ENCODE measurements around the gene RAF1.

Gene RAF1

GRCh38 chr3:12582730-12583129, 81.2 kb downstream of the RAF1 start:
- Histone ChIP-seq H3K36me3 (ENCODE audit: control insufficient read depth, insufficient read depth, low read length) (peaks cover 85% of the 10 kb centered on the region), H3K4me1 (ENCODE audit: control insufficient read depth, insufficient read depth, low read length, poor library complexity, severe bottlenecking) (peaks cover 3% of the 10 kb centered on the region), H3K9me3 (ENCODE audit: control insufficient read depth, low read length) (no peaks in the 10 kb centered on the region), H3K4me3 (ENCODE audit: extremely low read depth, insufficient read depth, low read length, poor library complexity, severe bottlenecking) (no peak overlapping the region), H3K27ac (ENCODE audit: low read depth, low read length, severe bottlenecking) (no peak overlapping the region)
- 86 to 95% methylated on average over 3 to 4 of the region's 4 CpGs for WGBS, 2 experiments (ENCODE audit: insufficient coverage in 2 of 2)

- Histone ChIP-seq H3K4me1 (ENCODE audit: control insufficient read depth, insufficient read depth, low read length, poor library complexity, severe bottlenecking) (peaks cover 3% of the 10 kb centered on the region), H3K9me3 (ENCODE audit: control insufficient read depth, low read length) (no peaks in the 10 kb centered on the region), H3K4me3 (ENCODE audit: extremely low read depth, insufficient read depth, low read length, poor library complexity, severe bottlenecking) (no peak overlapping the region), H3K27ac (ENCODE audit: low read depth, low read length, severe bottlenecking) (no peak overlapping the region), H3K36me3 (ENCODE audit: control insufficient read depth, insufficient read depth, low read length) (peaks cover 86% of the 10 kb centered on the region)
- 88 to 97% methylated on average over 3 of the region's 3 CpGs for WGBS, 2 experiments (ENCODE audit: insufficient coverage in 2 of 2)
Observed at GRCh38 chr3:12579905-12580304, 84.0 kb downstream of the RAF1 start.

GRCh38 chr3:12579456-12579855, 84.5 kb downstream of the RAF1 start:
- Histone ChIP-seq H3K36me3 (ENCODE audit: control insufficient read depth, insufficient read depth, low read length) (peaks cover 86% of the 10 kb centered on the region), H3K9me3 (ENCODE audit: control insufficient read depth, low read length) (no peaks in the 10 kb centered on the region), H3K27ac (ENCODE audit: low read depth, low read length, severe bottlenecking) (no peak overlapping the region), H3K4me3 (ENCODE audit: extremely low read depth, insufficient read depth, low read length, poor library complexity, severe bottlenecking) (no peak overlapping the region), H3K4me1 (ENCODE audit: control insufficient read depth, insufficient read depth, low read length, poor library complexity, severe bottlenecking) (peaks cover 3% of the 10 kb centered on the region)
- 92 to 100% methylated on average over 2 of the region's 3 CpGs for WGBS, 2 experiments (ENCODE audit: insufficient coverage in 2 of 2)

DNA sequence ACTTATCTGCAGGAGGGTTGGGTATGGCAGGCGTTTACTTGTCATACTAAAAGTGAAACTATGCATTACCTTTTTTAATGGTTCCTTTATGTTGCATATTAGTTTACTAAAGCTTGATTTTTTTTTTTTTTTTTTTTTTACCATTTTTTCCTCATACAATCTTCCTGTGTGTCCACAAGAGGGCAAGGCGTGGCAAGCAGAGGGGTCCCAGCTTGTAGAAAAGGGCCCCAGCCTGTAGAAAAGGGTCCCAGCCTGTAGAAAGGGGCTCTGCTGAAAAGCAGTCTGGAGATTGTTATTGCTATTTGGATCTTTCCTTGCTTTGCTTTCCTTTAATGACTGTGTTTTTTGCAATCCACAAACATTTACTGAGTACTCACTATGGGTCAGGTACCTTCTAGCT, 85.2 kb downstream of the RAF1 start:
- 100% methylated on average over 1 of the region's 2 CpGs; no CpG with 5 or more reads in 1 of the 2 experiments for WGBS, 2 experiments (ENCODE audit: insufficient coverage in 2 of 2)
- H3K27ac ChIP-seq (ENCODE audit: low read depth, low read length, severe bottlenecking): no peak overlapping the region
- no peak overlapping the region for H3K4me3 ChIP-seq (ENCODE audit: extremely low read depth, insufficient read depth, low read length, poor library complexity, severe bottlenecking)
- H3K36me3 ChIP-seq (ENCODE audit: control insufficient read depth, insufficient read depth, low read length): peaks cover 86% of the 10 kb centered on the region
- H3K4me1 ChIP-seq (ENCODE audit: control insufficient read depth, insufficient read depth, low read length, poor library complexity, severe bottlenecking): peaks cover 3% of the 10 kb centered on the region
- H3K9me3 ChIP-seq (ENCODE audit: control insufficient read depth, low read length): no peaks in the 10 kb centered on the region

- Histone ChIP-seq H3K36me3 (ENCODE audit: control insufficient read depth, insufficient read depth, low read length) (peaks cover 86% of the 10 kb centered on the region), H3K27ac (ENCODE audit: low read depth, low read length, severe bottlenecking) (no peak overlapping the region), H3K4me3 (ENCODE audit: extremely low read depth, insufficient read depth, low read length, poor library complexity, severe bottlenecking) (no peak overlapping the region), H3K4me1 (ENCODE audit: control insufficient read depth, insufficient read depth, low read length, poor library complexity, severe bottlenecking) (peaks cover 9% of the 10 kb centered on the region), H3K9me3 (ENCODE audit: control insufficient read depth, low read length) (no peaks in the 10 kb centered on the region)
- 89% methylated on average over 3 of the region's 5 CpGs; no CpG with 5 or more reads in 1 of the 2 experiments for WGBS, 2 experiments (ENCODE audit: insufficient coverage in 2 of 2)
Observed at GRCh38 chr3:12577379-12577778, 86.5 kb downstream of the RAF1 start.

DNA sequence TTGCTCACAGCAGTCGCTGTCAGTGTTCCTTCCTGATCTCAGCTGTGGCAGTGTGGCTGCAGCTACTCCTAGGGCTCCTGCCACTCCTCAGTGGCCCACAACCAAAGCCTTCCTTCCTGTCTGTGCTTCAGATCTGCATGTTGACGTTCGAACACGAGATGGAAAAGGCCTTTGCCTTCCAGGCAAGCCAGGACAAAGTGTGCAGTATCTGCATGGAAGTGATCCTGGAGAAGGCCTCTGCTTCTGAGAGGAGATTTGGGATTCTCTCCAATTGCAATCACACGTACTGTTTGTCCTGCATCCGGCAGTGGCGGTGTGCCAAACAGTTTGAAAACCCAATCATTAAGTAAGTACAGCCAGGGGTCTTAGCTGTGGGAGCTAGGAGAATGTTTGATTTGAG, 89.3 kb downstream of the RAF1 start:
- no peak overlapping the region for H3K27ac ChIP-seq (ENCODE audit: low read depth, low read length, severe bottlenecking)
- peaks cover 5% of the 10 kb centered on the region for H3K4me1 ChIP-seq (ENCODE audit: control insufficient read depth, insufficient read depth, low read length, poor library complexity, severe bottlenecking)
- no peak overlapping the region for H3K4me3 ChIP-seq (ENCODE audit: extremely low read depth, insufficient read depth, low read length, poor library complexity, severe bottlenecking)
- 97 to 98% methylated on average over 5 to 6 of the region's 7 CpGs for WGBS, 2 experiments (ENCODE audit: insufficient coverage in 2 of 2)
- H3K36me3 ChIP-seq (ENCODE audit: control insufficient read depth, insufficient read depth, low read length): peaks cover 95% of the 10 kb centered on the region
- no peaks in the 10 kb centered on the region for H3K9me3 ChIP-seq (ENCODE audit: control insufficient read depth, low read length)

GRCh38 chr3:12574131-12574530, 89.8 kb downstream of the RAF1 start:
- peaks cover 93% of the 10 kb centered on the region for H3K36me3 ChIP-seq (ENCODE audit: control insufficient read depth, insufficient read depth, low read length)
- no peak overlapping the region for H3K27ac ChIP-seq (ENCODE audit: low read depth, low read length, severe bottlenecking)
- peaks cover 5% of the 10 kb centered on the region for H3K4me1 ChIP-seq (ENCODE audit: control insufficient read depth, insufficient read depth, low read length, poor library complexity, severe bottlenecking)
- H3K4me3 ChIP-seq (ENCODE audit: extremely low read depth, insufficient read depth, low read length, poor library complexity, severe bottlenecking): no peak overlapping the region
- 99 to 100% methylated on average over 6 of the region's 6 CpGs for WGBS, 2 experiments (ENCODE audit: insufficient coverage in 2 of 2)
- no peaks in the 10 kb centered on the region for H3K9me3 ChIP-seq (ENCODE audit: control insufficient read depth, low read length)

- H3K36me3 ChIP-seq (ENCODE audit: control insufficient read depth, insufficient read depth, low read length): peaks cover 81% of the 10 kb centered on the region
- no peak overlapping the region for H3K27ac ChIP-seq (ENCODE audit: low read depth, low read length, severe bottlenecking)
- WGBS, 2 experiments (ENCODE audit: insufficient coverage in 2 of 2): 86 to 94% methylated on average over 10 of the region's 11 CpGs
- H3K4me3 ChIP-seq (ENCODE audit: extremely low read depth, insufficient read depth, low read length, poor library complexity, severe bottlenecking): no peak overlapping the region
- no peaks in the 10 kb centered on the region for H3K9me3 ChIP-seq (ENCODE audit: control insufficient read depth, low read length)
- peaks cover 5% of the 10 kb centered on the region for H3K4me1 ChIP-seq (ENCODE audit: control insufficient read depth, insufficient read depth, low read length, poor library complexity, severe bottlenecking)
Observed at GRCh38 chr3:12571986-12572385, 91.9 kb downstream of the RAF1 start.

GRCh38 chr3:12569836-12570235, 94.1 kb downstream of the RAF1 start:
- Histone ChIP-seq H3K36me3 (ENCODE audit: control insufficient read depth, insufficient read depth, low read length) (peaks cover 65% of the 10 kb centered on the region), H3K27ac (ENCODE audit: low read depth, low read length, severe bottlenecking) (no peak overlapping the region), H3K4me1 (ENCODE audit: control insufficient read depth, insufficient read depth, low read length, poor library complexity, severe bottlenecking) (peaks cover 8% of the 10 kb centered on the region), H3K9me3 (ENCODE audit: control insufficient read depth, low read length) (no peaks in the 10 kb centered on the region), H3K4me3 (ENCODE audit: extremely low read depth, insufficient read depth, low read length, poor library complexity, severe bottlenecking) (no peak overlapping the region)
- 94 to 100% methylated on average over 5 of the region's 6 CpGs for WGBS, 2 experiments (ENCODE audit: insufficient coverage in 2 of 2)

- H3K27ac ChIP-seq (ENCODE audit: low read depth, low read length, severe bottlenecking): no peak overlapping the region
- H3K9me3 ChIP-seq (ENCODE audit: control insufficient read depth, low read length): no peaks in the 10 kb centered on the region
- H3K36me3 ChIP-seq (ENCODE audit: control insufficient read depth, insufficient read depth, low read length): peaks cover 54% of the 10 kb centered on the region
- WGBS, 2 experiments (ENCODE audit: insufficient coverage in 2 of 2): 89 to 100% methylated on average over 2 to 3 of the region's 3 CpGs
- H3K4me3 ChIP-seq (ENCODE audit: extremely low read depth, insufficient read depth, low read length, poor library complexity, severe bottlenecking): no peak overlapping the region
- H3K4me1 ChIP-seq (ENCODE audit: control insufficient read depth, insufficient read depth, low read length, poor library complexity, severe bottlenecking): peaks cover 8% of the 10 kb centered on the region
Observed at GRCh38 chr3:12568747-12569146, 95.2 kb downstream of the RAF1 start.

DNA sequence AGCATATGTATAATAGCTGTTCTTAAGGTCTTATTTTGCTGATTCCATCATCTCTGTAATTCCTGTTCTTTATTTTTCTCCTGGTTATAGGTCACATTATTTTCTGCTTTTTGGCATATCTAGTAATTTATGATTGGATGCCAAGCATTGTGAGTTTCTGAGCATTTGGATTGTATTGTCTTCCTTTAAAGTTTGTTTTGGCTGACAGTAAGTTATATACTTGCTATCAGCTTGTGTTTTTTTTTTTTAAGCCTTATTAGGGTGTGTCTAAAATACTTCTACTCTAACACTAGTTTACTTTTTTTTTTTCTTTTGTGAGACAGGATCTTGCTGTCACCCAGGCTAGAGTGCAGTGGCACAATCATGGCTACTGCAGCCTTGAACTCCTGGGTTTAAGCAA, 96.9 kb downstream of the RAF1 start:
- H3K4me3 ChIP-seq (ENCODE audit: extremely low read depth, insufficient read depth, low read length, poor library complexity, severe bottlenecking): no peak overlapping the region
- H3K36me3 ChIP-seq (ENCODE audit: control insufficient read depth, insufficient read depth, low read length): peaks cover 36% of the 10 kb centered on the region
- no peaks in the 10 kb centered on the region for H3K9me3 ChIP-seq (ENCODE audit: control insufficient read depth, low read length)
- no peak overlapping the region for H3K27ac ChIP-seq (ENCODE audit: low read depth, low read length, severe bottlenecking)
- peaks cover 12% of the 10 kb centered on the region for H3K4me1 ChIP-seq (ENCODE audit: control insufficient read depth, insufficient read depth, low read length, poor library complexity, severe bottlenecking)

Data from mesodermal cell (in vitro differentiated cells).